Lung (tissue), 12 donors: ENCODE measurements around the gene STAC. TPM values are rescaled to one million over a fixed set of nuclear protein-coding genes. Genes with fewer than 3 reads are reported as not detected.

Experiments
- ATAC-seq: fragments of 200-7000 bp; cut with Tn5 transposase; one replicate; pipeline ENCODE4 v1.9.1; 2020; ENCODE audit warnings: moderate number of reproducible peaks; ENCODE audit not compliant: insufficient read depth, low FRiP score
- DNase-seq, 3 donors: peaks; one replicate each; pipeline ENCODE4 v3.0.0-alpha.2; 2013 to 2017
- H3K27ac ChIP-seq, 2 donors: one replicate each; pipeline ENCODE4 v1.5.1; 2013; ENCODE audit warnings: mild to moderate bottlenecking in 2 of 2, moderate library complexity in 2 of 2, control low read depth in 1 of 2, inconsistent platforms in 1 of 2, low read depth in 1 of 2, low read length in 1 of 2
- H3K27me3 ChIP-seq, 3 donors: one replicate each; pipeline ENCODE4 v1.5.1; 2013; ENCODE audit warnings: low read length in 2 of 3; ENCODE audit not compliant: control insufficient read depth in 3 of 3, insufficient read depth in 3 of 3
- H3K36me3 ChIP-seq, 4 donors: one replicate each; pipeline ENCODE4 v1.5.1; 2013; ENCODE audit warnings: low read length in 4 of 4, mild to moderate bottlenecking in 1 of 4, moderate library complexity in 1 of 4; ENCODE audit not compliant: control insufficient read depth in 4 of 4, insufficient read depth in 4 of 4
- H3K4me1 ChIP-seq, 5 donors: one replicate each; pipeline ENCODE4 v1.5.1; 2013; ENCODE audit warnings: low read length in 5 of 5, mild to moderate bottlenecking in 2 of 5, moderate library complexity in 1 of 5; ENCODE audit not compliant: control insufficient read depth in 5 of 5, insufficient read depth in 5 of 5
- H3K4me3 ChIP-seq: one replicate; pipeline ENCODE4 v1.5.1; 2013; ENCODE audit warnings: mild to moderate bottlenecking, control low read depth, moderate library complexity
- H3K9ac ChIP-seq, 2 donors: one replicate each; pipeline ENCODE4 v1.5.1; 2013; ENCODE audit warnings: low read length in 2 of 2, control low read depth in 1 of 2; ENCODE audit not compliant: insufficient read depth in 1 of 2
- H3K9me3 ChIP-seq, 4 donors: one replicate each; pipeline ENCODE4 v1.5.1; 2013; ENCODE audit warnings: low read length in 3 of 4, mild to moderate bottlenecking in 1 of 4, moderate library complexity in 1 of 4; ENCODE audit not compliant: control insufficient read depth in 4 of 4, insufficient read depth in 3 of 4
- whole genome bisulfite sequencing, 2 donors: extraction: QIAGEN DNeasy Blood & Tissue Kit; methylation state at CpG; one replicate each; pipeline ENCODE4 v1.1.7; 2013; 5-methylcytosine and 5-hydroxymethylcytosine counted together
- polyA plus RNA-seq, 2 donors: library from polyadenylated mRNA; stranded (reverse); fragments of 200-250 nt; gene quantifications; one replicate each; pipeline ENCODE4 v1.2.1, GENCODE V29; 2013
- total RNA-seq, 2 donors: library from RNA; depleted of rRNA in 1 of 2; stranded (reverse); fragments of >200 nt in 1 of 2; gene quantifications; one replicate each; pipeline ENCODE4 v1.2.1, GENCODE V29; 2014 to 2021
- TF ChIP-seq, protein P1 (sequence below): IDR thresholded peaks from 2 replicates; pipeline ENCODE4 v1.5.1; 2012; ENCODE audit warnings: mild to moderate bottlenecking; ENCODE audit errors: control extremely low read depth, extremely low read depth
- donor health status: control.
- donor health status: control.
- donor health status: Bipolar disorder and iron deficiency.
- donor health status: healthy.
- donor health status: DM: yes; HTN: yes; CAD: no.

Gene STAC
- total and polyA plus RNA-seq, 4 donors = 1.3 to 17.2 (median 5.7) TPM

GRCh38 chr3:36443028-36443686 lies 62.9 kb downstream of the STAC start:
- 82 to 90% methylated on average over 10 of the region's 10 CpGs for WGBS, 2 donors
- H3K36me3 ChIP-seq = no peaks in the 10 kb centered on the region
- no peaks in the 10 kb centered on the region for H3K9me3 ChIP-seq
- no peak for DNase-seq
- no peaks in the 10 kb centered on the region for H3K27me3 ChIP-seq
- no peak for ATAC-seq
- no peak overlapping the region for H3K9ac ChIP-seq
- TF ChIP-seq, protein P1, sequence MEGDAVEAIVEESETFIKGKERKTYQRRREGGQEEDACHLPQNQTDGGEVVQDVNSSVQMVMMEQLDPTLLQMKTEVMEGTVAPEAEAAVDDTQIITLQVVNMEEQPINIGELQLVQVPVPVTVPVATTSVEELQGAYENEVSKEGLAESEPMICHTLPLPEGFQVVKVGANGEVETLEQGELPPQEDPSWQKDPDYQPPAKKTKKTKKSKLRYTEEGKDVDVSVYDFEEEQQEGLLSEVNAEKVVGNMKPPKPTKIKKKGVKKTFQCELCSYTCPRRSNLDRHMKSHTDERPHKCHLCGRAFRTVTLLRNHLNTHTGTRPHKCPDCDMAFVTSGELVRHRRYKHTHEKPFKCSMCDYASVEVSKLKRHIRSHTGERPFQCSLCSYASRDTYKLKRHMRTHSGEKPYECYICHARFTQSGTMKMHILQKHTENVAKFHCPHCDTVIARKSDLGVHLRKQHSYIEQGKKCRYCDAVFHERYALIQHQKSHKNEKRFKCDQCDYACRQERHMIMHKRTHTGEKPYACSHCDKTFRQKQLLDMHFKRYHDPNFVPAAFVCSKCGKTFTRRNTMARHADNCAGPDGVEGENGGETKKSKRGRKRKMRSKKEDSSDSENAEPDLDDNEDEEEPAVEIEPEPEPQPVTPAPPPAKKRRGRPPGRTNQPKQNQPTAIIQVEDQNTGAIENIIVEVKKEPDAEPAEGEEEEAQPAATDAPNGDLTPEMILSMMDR = no peak
- H3K4me1 ChIP-seq = no peaks in the 10 kb centered on the region
- no peak overlapping the region for H3K27ac ChIP-seq
- no peak overlapping the region for H3K4me3 ChIP-seq

DNA sequence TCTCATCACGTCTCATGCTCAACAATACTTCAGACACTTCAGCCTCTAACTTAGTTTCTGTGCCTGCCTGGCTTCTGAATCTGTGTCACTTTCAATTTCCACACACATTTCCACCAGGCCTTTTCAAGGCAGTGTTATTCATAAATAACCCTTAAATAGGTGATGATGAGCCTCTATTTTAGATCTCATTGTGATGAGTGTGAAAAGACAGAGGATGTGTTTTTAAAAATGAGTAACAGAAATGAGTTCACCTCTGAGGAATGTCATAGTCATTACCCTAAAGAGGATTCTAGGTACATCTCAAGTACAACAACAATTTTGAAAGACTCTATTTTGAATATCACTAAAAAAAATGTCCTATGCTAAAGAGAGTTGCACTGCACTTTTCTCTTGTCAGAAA lies 64.6 kb downstream of the STAC start:
- Histone ChIP-seq H3K36me3 (no peaks in the 10 kb centered on the region), H3K27ac (no peak overlapping the region), H3K4me3 (no peak overlapping the region), H3K27me3 (no peaks in the 10 kb centered on the region), H3K9me3 (no peaks in the 10 kb centered on the region), H3K4me1 (no peaks in the 10 kb centered on the region), H3K9ac (no peak overlapping the region)
- DNase-seq (no peak), ATAC-seq (no peak)
- 85 to 94% methylated on average over 1 of the region's 1 CpG for WGBS, 2 donors
- TF ChIP-seq, protein P1 = no peak

- ATAC-seq (no peak), DNase-seq (no peak)
- H3K4me1 ChIP-seq = no peaks in the 10 kb centered on the region
- H3K36me3 ChIP-seq = no peaks in the 10 kb centered on the region
- H3K27me3 ChIP-seq = no peaks in the 10 kb centered on the region
- no peak overlapping the region for H3K9ac ChIP-seq
- no peak overlapping the region for H3K27ac ChIP-seq
- TF ChIP-seq, protein P1 = no peak
- H3K4me3 ChIP-seq = no peak overlapping the region
- no peaks in the 10 kb centered on the region for H3K9me3 ChIP-seq
Observed at GRCh38 chr3:36446276-36446675, 66.0 kb downstream of the STAC start.

GRCh38 chr3:36447061-36447460 lies 66.8 kb downstream of the STAC start:
- H3K4me1 ChIP-seq = no peaks in the 10 kb centered on the region
- 11 to 91% methylated on average over 2 of the region's 2 CpGs for WGBS, 2 donors
- no peaks in the 10 kb centered on the region for H3K27me3 ChIP-seq
- no peak overlapping the region for H3K4me3 ChIP-seq
- H3K27ac ChIP-seq = peak overlapping the region in 1 of 2 donors; percentile 20
- H3K9me3 ChIP-seq = no peaks in the 10 kb centered on the region
- no peaks in the 10 kb centered on the region for H3K36me3 ChIP-seq
- DNase-seq (no peak), ATAC-seq (no peak)
- no peak overlapping the region for H3K9ac ChIP-seq
- TF ChIP-seq, protein P1 = no peak
